ENCODE results near the gene NUDT5.
A peak's percentile ranks its signal among the peaks of the same experiment; 100 is the strongest.

NUDT5 gene

GRCh38 chr10:12154516-12154915 is 41.2 kb downstream of the NUDT5 start:
- TF ChIP-seq POU2F2 (IDR thresholded peaks at IDR 0.05; ENCODE audit: low read depth, low read length) (no peak), SPI1 (IDR thresholded peaks at IDR 0.05; ENCODE audit: low read depth, low read length) (no peak), POLR2A (IDR thresholded peaks at IDR 0.05; ENCODE audit: low read depth, low read length) (no peak), PAX5 (IDR thresholded peaks at IDR 0.05; ENCODE audit: insufficient read depth, low read length, severe bottlenecking) (no peak), TAF1 (IDR thresholded peaks at IDR 0.05; ENCODE audit: low read depth, low read length) (no peak), POLR2AphosphoS5 (IDR thresholded peaks at IDR 0.05; ENCODE audit: low read depth, low read length) (no peak)
- FAIRE-seq (no peak), DNase-seq (ENCODE audit: insufficient read length, low spot score) (no peak)

GRCh38 chr10:12150163-12150562 is 45.5 kb downstream of the NUDT5 start:
- TF ChIP-seq TAF1 (IDR thresholded peaks at IDR 0.05; ENCODE audit: low read depth, low read length) (no peak), POLR2AphosphoS5 (IDR thresholded peaks at IDR 0.05; ENCODE audit: low read depth, low read length) (no peak), POU2F2 (IDR thresholded peaks at IDR 0.05; ENCODE audit: low read depth, low read length) (no peak), SPI1 (IDR thresholded peaks at IDR 0.05; ENCODE audit: low read depth, low read length) (no peak), PAX5 (IDR thresholded peaks at IDR 0.05; ENCODE audit: insufficient read depth, low read length, severe bottlenecking) (no peak), POLR2A (IDR thresholded peaks at IDR 0.05; ENCODE audit: low read depth, low read length) (no peak)
- DNase-seq (ENCODE audit: insufficient read length, low spot score): no peak
- peak; percentile 26 for FAIRE-seq

- TF ChIP-seq POLR2AphosphoS5 (IDR thresholded peaks at IDR 0.05; ENCODE audit: low read depth, low read length) (no peak), POLR2A (IDR thresholded peaks at IDR 0.05; ENCODE audit: low read depth, low read length) (no peak), PAX5 (IDR thresholded peaks at IDR 0.05; ENCODE audit: insufficient read depth, low read length, severe bottlenecking) (no peak), TAF1 (IDR thresholded peaks at IDR 0.05; ENCODE audit: low read depth, low read length) (no peak), SPI1 (IDR thresholded peaks at IDR 0.05; ENCODE audit: low read depth, low read length) (no peak), POU2F2 (IDR thresholded peaks at IDR 0.05; ENCODE audit: low read depth, low read length) (no peak)
- FAIRE-seq (no peak), DNase-seq (ENCODE audit: insufficient read length, low spot score) (no peak)
Measured at GRCh38 chr10:12144538-12144937, 51.2 kb downstream of the NUDT5 start.

GRCh38 chr10:12140038-12140437 is 55.7 kb downstream of the NUDT5 start:
- no peak for FAIRE-seq

GRCh38 chr10:12135631-12136030 is 60.1 kb downstream of the NUDT5 start:
- DNase-seq (ENCODE audit: insufficient read length, low spot score) (no peak), FAIRE-seq (no peak)
- TF ChIP-seq POLR2AphosphoS5 (IDR thresholded peaks at IDR 0.05; ENCODE audit: low read depth, low read length): no peak
- TF ChIP-seq SPI1 (IDR thresholded peaks at IDR 0.05; ENCODE audit: low read depth, low read length): no peak
- no peak for TF ChIP-seq POU2F2 (IDR thresholded peaks at IDR 0.05; ENCODE audit: low read depth, low read length)
- no peak for TF ChIP-seq POLR2A (IDR thresholded peaks at IDR 0.05; ENCODE audit: low read depth, low read length)
- TF ChIP-seq TAF1 (IDR thresholded peaks at IDR 0.05; ENCODE audit: low read depth, low read length): no peak
- no peak for TF ChIP-seq PAX5 (IDR thresholded peaks at IDR 0.05; ENCODE audit: insufficient read depth, low read length, severe bottlenecking)

More at GRCh38 chr10:12140038-12140437, 55.7 kb downstream of the NUDT5 start:
- TF ChIP-seq POLR2AphosphoS5 (IDR thresholded peaks at IDR 0.05; ENCODE audit: low read depth, low read length): no peak
- no peak for TF ChIP-seq POLR2A (IDR thresholded peaks at IDR 0.05; ENCODE audit: low read depth, low read length)
- no peak for TF ChIP-seq POU2F2 (IDR thresholded peaks at IDR 0.05; ENCODE audit: low read depth, low read length)
- TF ChIP-seq PAX5 (IDR thresholded peaks at IDR 0.05; ENCODE audit: insufficient read depth, low read length, severe bottlenecking): no peak
- TF ChIP-seq SPI1 (IDR thresholded peaks at IDR 0.05; ENCODE audit: low read depth, low read length): no peak
- no peak for TF ChIP-seq TAF1 (IDR thresholded peaks at IDR 0.05; ENCODE audit: low read depth, low read length)
- no peak for DNase-seq (ENCODE audit: insufficient read length, low spot score)

- DNase-seq (ENCODE audit: insufficient read length, low spot score) (peak; percentile 35), FAIRE-seq (peak; percentile 90)
- no peak for TF ChIP-seq TAF1 (IDR thresholded peaks at IDR 0.05; ENCODE audit: low read depth, low read length)
- TF ChIP-seq POLR2AphosphoS5 (IDR thresholded peaks at IDR 0.05; ENCODE audit: low read depth, low read length): no peak
- no peak for TF ChIP-seq PAX5 (IDR thresholded peaks at IDR 0.05; ENCODE audit: insufficient read depth, low read length, severe bottlenecking)
- TF ChIP-seq POLR2A (IDR thresholded peaks at IDR 0.05; ENCODE audit: low read depth, low read length): no peak
- no peak for TF ChIP-seq SPI1 (IDR thresholded peaks at IDR 0.05; ENCODE audit: low read depth, low read length)
- TF ChIP-seq POU2F2 (IDR thresholded peaks at IDR 0.05; ENCODE audit: low read depth, low read length): no peak
Measured at GRCh38 chr10:12130237-12130872, 65.3 kb downstream of the NUDT5 start.

GRCh38 chr10:12129222-12130111 is 66.2 kb downstream of the NUDT5 start, which contains the start of gene SEC61A2:
Gene SEC61A2 (plus strand): TSS chr10:12129677. CDS start chr10:12129788, 111 bp downstream.
- FAIRE-seq: peak; percentile 98
- TF ChIP-seq POLR2A (IDR thresholded peaks at IDR 0.05; ENCODE audit: low read depth, low read length) (peak; percentile 67), SPI1 (IDR thresholded peaks at IDR 0.05; ENCODE audit: low read depth, low read length) (no peak)
- peak; percentile 99 for DNase-seq (ENCODE audit: insufficient read length, low spot score)

GRCh38 chr10:12121673-12122072 is 74.0 kb downstream of the NUDT5 start:
- FAIRE-seq (peak; percentile 48), DNase-seq (ENCODE audit: insufficient read length, low spot score) (no peak)
- no peak for TF ChIP-seq POLR2AphosphoS5 (IDR thresholded peaks at IDR 0.05; ENCODE audit: low read depth, low read length)
- TF ChIP-seq POLR2A (IDR thresholded peaks at IDR 0.05; ENCODE audit: low read depth, low read length): no peak
- TF ChIP-seq POU2F2 (IDR thresholded peaks at IDR 0.05; ENCODE audit: low read depth, low read length): no peak
- no peak for TF ChIP-seq TAF1 (IDR thresholded peaks at IDR 0.05; ENCODE audit: low read depth, low read length)
- no peak for TF ChIP-seq SPI1 (IDR thresholded peaks at IDR 0.05; ENCODE audit: low read depth, low read length)
- no peak for TF ChIP-seq PAX5 (IDR thresholded peaks at IDR 0.05; ENCODE audit: insufficient read depth, low read length, severe bottlenecking)

Data from GM12891 (cell line).